GM10847 (cell line): ENCODE measurements around the gene ABHD16A.

ENCODE experiments used
- POLR2A ChIP-seq: IDR thresholded peaks from 2 replicates; pipeline ENCODE4 v1.6.1; 2011; ENCODE audit not compliant: insufficient read length; ENCODE audit errors: extremely low read depth

Gene ABHD16A

GRCh38 chr6:31736021-31736767 lies 33.1 kb upstream of the ABHD16A start, which contains the start of gene CLIC1:
Gene CLIC1 (minus strand): TSS chr6:31736530. CDS start chr6:31736300, 230 bp downstream.
- peak; percentile 80 for TF ChIP-seq POLR2A

GRCh38 chr6:31734821-31735406 lies 31.8 kb upstream of the ABHD16A start:
- peak; percentile 12 for TF ChIP-seq POLR2A

- no peak for TF ChIP-seq POLR2A
These were observed 31.2 kb upstream of the ABHD16A start for GRCh38 chr6:31734247-31734820.

GRCh38 chr6:31733734-31734133 lies 30.6 kb upstream of the ABHD16A start:
- TF ChIP-seq POLR2A, result no peak

GRCh38 chr6:31732029-31732428 lies 28.9 kb upstream of the ABHD16A start:
- no peak for TF ChIP-seq POLR2A

GRCh38 chr6:31730631-31731086 lies 27.5 kb upstream of the ABHD16A start:
- TF ChIP-seq POLR2A, result no peak

GRCh38 chr6:31729979-31730630 lies 27.0 kb upstream of the ABHD16A start:
- TF ChIP-seq POLR2A, result peak; percentile 31

- no peak for TF ChIP-seq POLR2A
These were observed 26.4 kb upstream of the ABHD16A start for GRCh38 chr6:31729515-31729978.

- no peak for TF ChIP-seq POLR2A
These were observed 25.8 kb upstream of the ABHD16A start, which contains the start of gene DDAH2 for GRCh38 chr6:31728767-31729514. Gene DDAH2 (minus strand): TSS chr6:31729299. CDS start chr6:31729161, 138 bp downstream.

GRCh38 chr6:31727717-31728671 lies 24.9 kb upstream of the ABHD16A start:
- no peak for TF ChIP-seq POLR2A

GRCh38 chr6:31727034-31727716 lies 24.1 kb upstream of the ABHD16A start:
- no peak for TF ChIP-seq POLR2A

- TF ChIP-seq POLR2A, result no peak
These were observed 22.6 kb upstream of the ABHD16A start for GRCh38 chr6:31725502-31726350.
